Left lung (tissue), 10 donors: ENCODE measurements around the gene LY6G5B. TPM values are rescaled to one million over a fixed set of nuclear protein-coding genes. Genes with fewer than 3 reads are reported as not detected.

Experiments used
- ATAC-seq: fragments of 200-7000 bp; cut with Tn5 transposase; one replicate; pipeline ENCODE4 v1.9.1; 2020; ENCODE audit warnings: moderate library complexity
- DNase-seq, 4 donors: peaks; one replicate each; pipeline ENCODE4 v3.0.0-alpha.2; 2013 to 2020
- H3K27ac ChIP-seq, 2 donors: fragments of 200-600 bp; sonication (generic) in 1 of 2; one replicate each; pipeline versions ENCODE4 v1.5.0 to v1.8.0; 2020 to 2021
- H3K27me3 ChIP-seq, 2 donors: fragments of 200-600 bp; sonication (generic) in 1 of 2; one replicate each; pipeline versions ENCODE4 v1.5.0 to v1.8.0; 2020 to 2021
- H3K36me3 ChIP-seq, 2 donors: fragments of 200-600 bp; sonication (generic) in 1 of 2; one replicate each; pipeline versions ENCODE4 v1.5.0 to v1.8.0; 2020 to 2021
- H3K4me1 ChIP-seq, 2 donors: fragments of 200-600 bp; one replicate each; pipeline ENCODE4 v1.8.0; 2021
- H3K4me3 ChIP-seq, 2 donors: fragments of 200-600 bp; sonication (generic) in 1 of 2; one replicate each; pipeline versions ENCODE4 v1.5.0 to v1.8.0; 2020 to 2021; ENCODE audit warnings: mild to moderate bottlenecking in 1 of 2
- H3K9me3 ChIP-seq, 2 donors: fragments of 200-600 bp; sonication (generic) in 1 of 2; one replicate each; pipeline versions ENCODE4 v1.5.0 to v1.8.0; 2020 to 2021
- intact Hi-C, 2 donors: fragments of 100-400 bp; cut with DNase I; formaldehyde crosslinking; loops; one replicate each; pipeline versions ENCODE4 v1.11.2 to v1.14.2; 2022
- polyA plus RNA-seq, 6 donors: library from polyadenylated mRNA; unstranded; fragments of 120-200 nt; gene quantifications; one replicate each; pipeline ENCODE4 v1.2.1, GENCODE V29; 2013; ENCODE audit not compliant: insufficient read length in 6 of 6
- total RNA-seq, 2 donors: library from RNA; stranded (reverse); fragmentation: NEBNext Ultra II Directional; extraction: Animal tissue kit (Norgen Biotek cat#: 25700); gene quantifications; one replicate each; pipeline ENCODE4 v1.2.1, GENCODE V29; 2021
- TF ChIP-seq, protein P1 (sequence below), 2 donors: fragments of 200-600 bp; sonication (generic) in 1 of 2; IDR thresholded peaks; one replicate each; pipeline versions ENCODE4 v1.5.0 to v1.8.0; 2021; ENCODE audit warnings: antibody characterized with exemption in 2 of 2
- donor health status: DM: no; HTN: yes; CAD: no.
- donor health status: DM: no; HTN: no; CAD: no.

The LY6G5B gene
- total and polyA plus RNA-seq, 8 donors, result 6.9 to 41.0 (median 30.1) TPM

DNA sequence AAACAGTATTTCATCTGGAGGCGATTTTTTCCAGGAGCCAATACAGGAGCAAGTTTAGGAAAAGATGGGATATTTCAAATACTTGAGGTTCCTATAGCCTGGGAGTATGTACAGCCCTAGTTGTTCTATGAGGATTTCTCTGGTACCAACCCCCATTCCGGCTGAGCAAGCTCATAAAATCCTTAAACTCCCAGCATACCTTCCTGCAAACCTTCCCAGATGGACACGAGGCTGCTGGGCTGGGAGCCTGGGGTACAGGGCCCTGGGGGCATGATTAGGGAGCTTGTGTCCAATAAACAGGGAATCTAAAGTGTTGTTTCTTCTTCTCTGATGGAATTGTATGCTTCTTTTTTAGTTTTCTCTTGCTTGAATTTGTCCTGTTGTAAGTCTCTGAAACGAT is 47.8 kb upstream of the LY6G5B start:
- ATAC-seq, result no peak
- intact Hi-C loops, result no loop called here
- peaks cover 17 to 37% of the 10 kb centered on the region in 2 donors for H3K4me1 ChIP-seq
- peak overlapping the region; percentile 97 to 98 for H3K27ac ChIP-seq
- TF ChIP-seq, protein P1, sequence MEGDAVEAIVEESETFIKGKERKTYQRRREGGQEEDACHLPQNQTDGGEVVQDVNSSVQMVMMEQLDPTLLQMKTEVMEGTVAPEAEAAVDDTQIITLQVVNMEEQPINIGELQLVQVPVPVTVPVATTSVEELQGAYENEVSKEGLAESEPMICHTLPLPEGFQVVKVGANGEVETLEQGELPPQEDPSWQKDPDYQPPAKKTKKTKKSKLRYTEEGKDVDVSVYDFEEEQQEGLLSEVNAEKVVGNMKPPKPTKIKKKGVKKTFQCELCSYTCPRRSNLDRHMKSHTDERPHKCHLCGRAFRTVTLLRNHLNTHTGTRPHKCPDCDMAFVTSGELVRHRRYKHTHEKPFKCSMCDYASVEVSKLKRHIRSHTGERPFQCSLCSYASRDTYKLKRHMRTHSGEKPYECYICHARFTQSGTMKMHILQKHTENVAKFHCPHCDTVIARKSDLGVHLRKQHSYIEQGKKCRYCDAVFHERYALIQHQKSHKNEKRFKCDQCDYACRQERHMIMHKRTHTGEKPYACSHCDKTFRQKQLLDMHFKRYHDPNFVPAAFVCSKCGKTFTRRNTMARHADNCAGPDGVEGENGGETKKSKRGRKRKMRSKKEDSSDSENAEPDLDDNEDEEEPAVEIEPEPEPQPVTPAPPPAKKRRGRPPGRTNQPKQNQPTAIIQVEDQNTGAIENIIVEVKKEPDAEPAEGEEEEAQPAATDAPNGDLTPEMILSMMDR (IDR thresholded peaks at IDR 0.05), result no peak
- H3K9me3 ChIP-seq, result no peaks in the 10 kb centered on the region
- H3K36me3 ChIP-seq, result peaks cover 0 to 43% of the 10 kb centered on the region in 2 donors
- no peak for DNase-seq
- peak overlapping the region; percentile 85 to 86 for H3K4me3 ChIP-seq
- H3K27me3 ChIP-seq, result no peaks in the 10 kb centered on the region

- ATAC-seq (no peak), DNase-seq (peak in 2 of 4 donors; percentile 46 to 51)
- Histone ChIP-seq H3K36me3 (peaks cover 0 to 50% of the 10 kb centered on the region in 2 donors), H3K4me1 (peaks cover 17 to 37% of the 10 kb centered on the region in 2 donors), H3K4me3 (peak overlapping the region in 1 of 2 donors; percentile 85), H3K27ac (peak overlapping the region; percentile 97 to 98), H3K9me3 (no peaks in the 10 kb centered on the region), H3K27me3 (no peaks in the 10 kb centered on the region)
- intact Hi-C loops, result no loop called here
- TF ChIP-seq, protein P1 (IDR thresholded peaks at IDR 0.05), result no peak
Measured at GRCh38 chr6:31622684-31623091, 47.1 kb upstream of the LY6G5B start.

DNA sequence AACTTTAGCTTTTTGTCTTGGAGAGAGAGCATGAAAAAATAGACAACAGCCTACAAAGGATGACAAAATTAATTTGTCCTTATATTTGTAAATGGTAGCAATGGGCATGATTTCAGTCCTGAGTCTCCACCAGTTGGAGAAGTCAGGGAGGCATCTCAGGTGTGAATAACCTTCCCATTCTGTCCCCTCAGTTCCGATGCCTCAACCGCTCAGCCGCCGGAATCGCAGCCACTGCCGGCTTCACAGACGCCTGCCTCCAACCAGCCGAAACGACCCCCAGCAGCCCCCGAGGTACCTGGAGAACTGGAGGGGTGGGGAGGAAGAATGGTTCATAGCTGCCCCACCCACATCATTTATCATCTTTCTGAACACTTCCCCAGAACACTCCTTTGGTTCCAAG is 45.7 kb upstream of the LY6G5B start:
- no peaks in the 10 kb centered on the region for H3K9me3 ChIP-seq
- no peak overlapping the region for H3K4me3 ChIP-seq
- no peaks in the 10 kb centered on the region for H3K27me3 ChIP-seq
- peaks cover 2 to 64% of the 10 kb centered on the region in 2 donors for H3K36me3 ChIP-seq
- TF ChIP-seq, protein P1 (IDR thresholded peaks at IDR 0.05), result no peak
- no peak for DNase-seq
- ATAC-seq, result no peak
- H3K4me1 ChIP-seq, result peaks cover 17 to 35% of the 10 kb centered on the region in 2 donors
- intact Hi-C loops, result no loop called here
- no peak overlapping the region for H3K27ac ChIP-seq

GRCh38 chr6:31626952-31627351 is 42.8 kb upstream of the LY6G5B start:
- Histone ChIP-seq H3K36me3 (peaks cover 8 to 93% of the 10 kb centered on the region in 2 donors), H3K4me1 (peaks cover 10 to 20% of the 10 kb centered on the region in 2 donors), H3K27ac (no peak overlapping the region), H3K27me3 (no peaks in the 10 kb centered on the region), H3K9me3 (no peaks in the 10 kb centered on the region), H3K4me3 (no peak overlapping the region)
- intact Hi-C loops, result no loop called here
- ATAC-seq, result no peak
- no peak for DNase-seq
- TF ChIP-seq, protein P1 (IDR thresholded peaks at IDR 0.05), result no peak

DNA sequence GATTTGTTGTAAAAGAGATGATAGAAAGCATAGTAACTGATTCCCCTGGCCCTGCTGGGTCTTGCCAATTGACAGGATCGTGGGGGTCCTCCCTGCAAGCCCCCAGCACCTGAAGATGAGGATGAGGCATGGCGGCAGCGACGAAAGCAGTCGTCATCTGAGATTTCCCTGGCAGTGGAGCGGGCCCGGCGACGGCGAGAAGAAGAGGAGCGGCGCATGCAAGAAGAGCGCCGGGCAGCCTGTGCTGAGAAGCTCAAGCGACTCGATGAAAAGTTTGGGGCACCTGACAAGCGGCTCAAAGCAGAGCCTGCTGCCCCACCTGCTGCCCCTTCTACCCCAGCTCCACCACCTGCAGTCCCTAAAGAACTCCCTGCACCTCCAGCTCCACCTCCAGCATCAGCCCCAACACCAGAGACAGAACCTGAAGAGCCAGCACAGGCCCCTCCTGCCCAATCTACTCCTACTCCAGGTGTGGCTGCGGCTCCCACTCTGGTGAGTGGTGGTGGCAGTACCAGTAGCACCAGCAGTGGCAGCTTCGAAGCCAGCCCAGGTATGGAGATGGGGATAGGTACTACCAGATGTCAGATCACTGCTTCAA is 42.0 kb upstream of the LY6G5B start:
- no peak for DNase-seq
- intact Hi-C loops, result no loop called here

More for the DNA sequence above, 42.0 kb upstream of the LY6G5B start:
- Histone ChIP-seq H3K27ac (no peak overlapping the region), H3K4me3 (no peak overlapping the region), H3K9me3 (no peaks in the 10 kb centered on the region), H3K27me3 (no peaks in the 10 kb centered on the region), H3K4me1 (peaks cover 2 to 12% of the 10 kb centered on the region in 2 donors), H3K36me3 (peaks cover 8 to 100% of the 10 kb centered on the region in 2 donors)
- ATAC-seq, result no peak
- TF ChIP-seq, protein P1 (IDR thresholded peaks at IDR 0.05), result no peak
